OCI-LY7 (cell line): ENCODE measurements around the gene MAD2L2. TPM values are rescaled to one million over a fixed set of nuclear protein-coding genes. Genes with fewer than 3 reads are reported as not detected.

Experiments
- BruUV-seq: library from RNA; stranded (reverse); fragments of 400-500 nt; replicated peaks from 2 replicates; lab custom pipeline; 2021; lab: Mats Ljungman, UMichigan
- CTCF ChIA-PET: fragments of 300-600 bp; sonication (Branson Sonifier 250); formaldehyde crosslinking; loops from one replicate; lab custom pipeline; 2022; ENCODE audit warnings: antibody characterized with exemption; ENCODE audit not compliant: unreplicated experiment; lab: Charles Lee
- POLR2A ChIA-PET: fragments of 300-600 bp; sonication (Branson Sonifier 250); formaldehyde crosslinking; loops from one replicate; lab custom pipeline; 2022; ENCODE audit warnings: antibody characterized with exemption; lab: Charles Lee
- DNase-seq: peaks from one replicate; pipeline ENCODE4 v3.0.0-alpha.2; 2015; ENCODE audit warnings: low spot score
- H2AFZ ChIP-seq: fragments of 200-600 bp; sonication (generic), shearing (Covaris generic); 2 replicates; pipeline ENCODE4 v1.6.1; 2014; ENCODE audit warnings: mild to moderate bottlenecking, antibody characterized with exemption, low read length, moderate library complexity
- H3K27ac ChIP-seq: fragments of 200-600 bp; sonication (generic); 2 replicates; pipeline ENCODE4 v1.5.1; 2014; ENCODE audit warnings: mixed run types, low read depth, mild to moderate bottlenecking, moderate library complexity, low read length, inconsistent platforms; ENCODE audit not compliant: poor library complexity, severe bottlenecking
- H3K36me3 ChIP-seq: fragments of 200-600 bp; sonication (generic); 2 replicates; pipeline ENCODE4 v1.6.1; 2014; ENCODE audit warnings: mild to moderate bottlenecking, antibody characterized with exemption, low read length, moderate library complexity, mixed read lengths; ENCODE audit not compliant: insufficient read depth
- H3K4me1 ChIP-seq: fragments of 200-600 bp; sonication (generic); 2 replicates; pipeline ENCODE4 v1.5.1; 2014; ENCODE audit warnings: mild to moderate bottlenecking, low read length; ENCODE audit not compliant: insufficient read depth, poor library complexity, severe bottlenecking
- H3K4me2 ChIP-seq: fragments of 200-600 bp; sonication (generic); 2 replicates; pipeline ENCODE4 v1.6.1; 2014; ENCODE audit warnings: mild to moderate bottlenecking, low read length
- H3K4me3 ChIP-seq: fragments of 200-600 bp; sonication (generic); 2 replicates; pipeline ENCODE4 v1.5.1; 2014; ENCODE audit warnings: mild to moderate bottlenecking, low read depth, low read length; ENCODE audit not compliant: poor library complexity, severe bottlenecking
- H3K79me2 ChIP-seq: fragments of 200-600 bp; sonication (generic); 2 replicates; pipeline ENCODE4 v1.6.1; 2016; ENCODE audit warnings: low read depth, mild to moderate bottlenecking, low read length, moderate library complexity, mixed read lengths; ENCODE audit not compliant: insufficient read depth
- H3K9me2 ChIP-seq: fragments of 200-600 bp; sonication (generic); 2 replicates; pipeline ENCODE4 v1.6.1; 2016; ENCODE audit warnings: mild to moderate bottlenecking, low read length, mixed read lengths; ENCODE audit not compliant: insufficient read depth
- H3K9me3 ChIP-seq: fragments of 200-600 bp; sonication (generic); 2 replicates; pipeline ENCODE4 v1.6.1; 2014; ENCODE audit warnings: mild to moderate bottlenecking, mixed run types, low read length, mixed read lengths
- H4K20me1 ChIP-seq: fragments of 200-600 bp; sonication (generic); 2 replicates; pipeline ENCODE4 v1.6.1; 2014; ENCODE audit warnings: mild to moderate bottlenecking, antibody characterized with exemption, low read length, moderate library complexity, mixed read lengths; ENCODE audit not compliant: insufficient read depth
- CTCF ChIP-seq: fragments of 200-600 bp; sonication (generic); conservative IDR thresholded peaks from 2 replicates; pipeline ENCODE4 v1.5.1; 2014; ENCODE audit warnings: mild to moderate bottlenecking, antibody characterized with exemption, low read length, moderate library complexity, mixed read lengths
- EZH2phosphoT487 ChIP-seq: fragments of 200-600 bp; sonication (generic); IDR thresholded peaks from 2 replicates; pipeline ENCODE4 v1.6.1; 2018; ENCODE audit warnings: low read depth, borderline replicate concordance, mild to moderate bottlenecking, mixed run types, antibody characterized with exemption, low read length, moderate library complexity, mixed read lengths
- intact Hi-C: fragments of 100-400 bp; cut with micrococcal nuclease; formaldehyde crosslinking; loops from one replicate; pipeline ENCODE4 v1.10.0; 2022; ENCODE audit not compliant: unreplicated experiment
- total RNA-seq, 2 experiments: library from RNA; depleted of rRNA in 1 of 2; stranded (reverse); fragments of >200 nt in 1 of 2; shearing (Covaris generic) in 1 of 2; gene quantifications; 2 replicates each; pipeline ENCODE4 v1.2.3, GENCODE V29; 2014 to 2022

MAD2L2 gene
- total RNA-seq, 2 experiments from 2014 or later, result 89.7 to 144 TPM

- BruUV-seq, result no TSS peak
- H3K4me2 ChIP-seq, result no peak overlapping the region
- H3K27ac ChIP-seq, result no peak overlapping the region
- no peaks in the 10 kb centered on the region for H3K4me1 ChIP-seq
- ChIA-PET POLR2A (no interaction called here), CTCF (interaction anchor here (1.0 kb wide), 1 partner anchor 30 kb away, joined by 3 read pairs; no protein-coding TSS in a partner anchor)
- no peak for DNase-seq
- no peaks in the 10 kb centered on the region for H3K79me2 ChIP-seq
- H3K9me2 ChIP-seq, result no peaks in the 10 kb centered on the region
- no peak overlapping the region for H3K4me3 ChIP-seq
- no peaks in the 10 kb centered on the region for H4K20me1 ChIP-seq
- H2AFZ ChIP-seq, result no peak overlapping the region
- no peaks in the 10 kb centered on the region for H3K36me3 ChIP-seq
- intact Hi-C loops, result no loop called here
- TF ChIP-seq EZH2phosphoT487, result no peak
- TF ChIP-seq CTCF, result no peak
- H3K9me3 ChIP-seq, result no peaks in the 10 kb centered on the region
Measured at GRCh38 chr1:11711490-11711889, 30.5 kb upstream of the MAD2L2 start.

- Histone ChIP-seq H3K4me1 (no peaks in the 10 kb centered on the region), H3K79me2 (no peaks in the 10 kb centered on the region), H3K27ac (no peak overlapping the region), H3K36me3 (no peaks in the 10 kb centered on the region), H4K20me1 (no peaks in the 10 kb centered on the region), H3K9me2 (no peaks in the 10 kb centered on the region), H3K4me2 (no peak overlapping the region), H3K9me3 (no peaks in the 10 kb centered on the region), H3K4me3 (no peak overlapping the region), H2AFZ (no peak overlapping the region)
- no peak for DNase-seq
- no TSS peak for BruUV-seq
- POLR2A ChIA-PET, result no interaction called here
- intact Hi-C loops, result no loop called here
- CTCF ChIA-PET, result no interaction called here
- TF ChIP-seq CTCF (no peak), EZH2phosphoT487 (no peak)
Measured at GRCh38 chr1:11708554-11709350, 27.8 kb upstream of the MAD2L2 start.
